ENCODE results near the gene GRM5. TPM values are rescaled to one million over a fixed set of nuclear protein-coding genes. Genes with fewer than 3 reads are reported as not detected.
A peak's percentile ranks its signal among the peaks of the same experiment; 100 is the strongest.
"Not testable (repeated sequence)": the region's sequence is repeated elsewhere in the genome, so short reads cannot be mapped to it uniquely, and the experiment has no call there.

Gene GRM5
- total RNA-seq, 4 donors from 2014 or later: under 0.01 to 1.8 (median under 0.01) TPM; not detected in 1

GRCh38 chr11:88536616-88537265, 529.0 kb downstream of the GRM5 start:
- Histone ChIP-seq H3K4me3 (no peak overlapping the region), H3K36me3 (no peaks in the 10 kb centered on the region), H3K4me1 (peaks cover 0 to 37% (median 8%) of the 10 kb centered on the region in 4 donors), H3K27ac (peak overlapping the region in 3 of 4 donors; percentile 17 to 90 (median 68)), H3K9me3 (no peaks in the 10 kb centered on the region), H3K27me3 (no peaks in the 10 kb centered on the region)
- TF ChIP-seq POLR2A (IDR thresholded peaks at IDR 0.05) (no peak), CTCF (IDR thresholded peaks at IDR 0.05) (no peak), EP300 (IDR thresholded peaks at IDR 0.05) (no peak)
- DNase-seq (ENCODE audit: low spot score in 2 of 2): no peak
- WGBS, 2 donors: 54 to 62% methylated on average over 3 of the region's 3 CpGs

GRCh38 chr11:88535916-88536547, 529.8 kb downstream of the GRM5 start:
- Histone ChIP-seq H3K4me1 (peaks cover 0 to 37% (median 8%) of the 10 kb centered on the region in 4 donors), H3K27me3 (no peaks in the 10 kb centered on the region), H3K9me3 (no peaks in the 10 kb centered on the region), H3K27ac (peak overlapping the region in 3 of 4 donors; percentile 17 to 90 (median 73)), H3K4me3 (no peak overlapping the region), H3K36me3 (no peaks in the 10 kb centered on the region)
- TF ChIP-seq POLR2A (IDR thresholded peaks at IDR 0.05): no peak
- TF ChIP-seq EP300 (IDR thresholded peaks at IDR 0.05): peak in 1 of 2 donors; percentile 34
- no peak for DNase-seq (ENCODE audit: low spot score in 2 of 2)
- WGBS, 2 donors: 23 to 30% methylated on average over 2 of the region's 2 CpGs

GRCh38 chr11:88535266-88535665, 530.5 kb downstream of the GRM5 start:
- TF ChIP-seq EP300 (IDR thresholded peaks at IDR 0.05) (no peak), CTCF (IDR thresholded peaks at IDR 0.05) (no peak), POLR2A (IDR thresholded peaks at IDR 0.05) (no peak)
- peaks cover 0 to 37% (median 8%) of the 10 kb centered on the region in 4 donors for H3K4me1 ChIP-seq
- H3K27me3 ChIP-seq: no peaks in the 10 kb centered on the region
- H3K4me3 ChIP-seq: no peak overlapping the region
- peak overlapping the region in 3 of 4 donors; percentile 3 to 90 (median 73) for H3K27ac ChIP-seq
- H3K9me3 ChIP-seq: no peaks in the 10 kb centered on the region
- 65% methylated on average over 2 of the region's 2 CpGs for WGBS, 2 donors
- no peaks in the 10 kb centered on the region for H3K36me3 ChIP-seq
- DNase-seq (ENCODE audit: low spot score in 2 of 2): no peak

DNA sequence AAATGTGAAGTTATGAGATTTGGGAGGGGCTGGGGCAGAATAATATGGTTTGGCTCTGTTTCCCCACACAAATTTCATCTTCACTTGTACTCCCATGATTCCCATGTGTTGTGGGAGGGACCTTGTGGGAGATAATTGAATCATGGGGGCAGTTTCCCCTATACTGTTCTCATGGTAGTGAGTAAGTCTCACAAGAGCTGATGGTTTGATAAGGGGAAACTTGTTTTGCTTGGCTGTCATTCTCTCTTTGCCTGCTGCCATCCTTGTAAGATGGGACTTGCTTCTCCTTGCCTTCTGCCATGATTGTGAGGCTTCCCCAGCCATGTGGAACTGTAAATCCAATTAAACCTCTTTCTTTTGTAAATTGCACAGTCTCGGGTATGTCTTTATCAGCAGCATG, 531.1 kb downstream of the GRM5 start:
- Histone ChIP-seq H3K4me1 (peaks cover 0 to 37% (median 8%) of the 10 kb centered on the region in 4 donors), H3K27ac (peak overlapping the region in 2 of 4 donors; percentile 30 to 90)
- H3K9me3 ChIP-seq; H3K36me3 ChIP-seq; DNase-seq (ENCODE audit: low spot score in 2 of 2); H3K27me3 ChIP-seq; H3K4me3 ChIP-seq: not testable (repeated sequence)
- WGBS, 2 donors: 94 to 96% methylated on average over 1 of the region's 1 CpG

DNA sequence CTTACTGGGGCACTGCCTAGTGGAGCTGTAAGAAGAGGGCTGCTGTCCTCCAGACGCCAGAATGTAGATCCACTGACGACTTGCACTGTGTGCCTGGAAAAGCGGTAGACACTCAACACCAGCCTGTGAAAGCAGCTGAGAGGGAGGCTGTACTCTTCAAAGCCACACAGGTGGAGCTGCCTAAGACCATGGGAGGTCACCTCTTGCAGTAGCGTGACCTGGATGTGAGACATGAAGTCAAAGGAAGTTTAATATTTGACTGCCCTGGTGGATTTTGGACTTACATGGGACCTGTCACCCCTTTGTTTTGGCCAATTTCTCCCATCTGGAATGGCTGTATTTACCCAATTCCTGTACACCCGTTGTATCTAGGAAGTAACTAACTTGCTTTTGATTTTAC, 531.6 kb downstream of the GRM5 start:
- 88 to 93% methylated on average over 5 of the region's 5 CpGs for WGBS, 2 donors
- no peak for DNase-seq (ENCODE audit: low spot score in 2 of 2)
- Histone ChIP-seq H3K4me3 (no peak overlapping the region), H3K9me3 (no peaks in the 10 kb centered on the region), H3K4me1 (peaks cover 0 to 37% (median 8%) of the 10 kb centered on the region in 4 donors), H3K27me3 (no peaks in the 10 kb centered on the region), H3K36me3 (no peaks in the 10 kb centered on the region), H3K27ac (peak overlapping the region in 2 of 4 donors; percentile 30 to 90)
- TF ChIP-seq EP300 (IDR thresholded peaks at IDR 0.05) (no peak), CTCF (IDR thresholded peaks at IDR 0.05) (no peak), POLR2A (IDR thresholded peaks at IDR 0.05) (no peak)

- peaks cover 0 to 27% (median 8%) of the 10 kb centered on the region in 4 donors for H3K4me1 ChIP-seq
- DNase-seq (ENCODE audit: low spot score in 2 of 2): no peak
- no peaks in the 10 kb centered on the region for H3K27me3 ChIP-seq
- peak overlapping the region in 2 of 4 donors; percentile 30 to 35 for H3K27ac ChIP-seq
- H3K36me3 ChIP-seq: no peaks in the 10 kb centered on the region
- WGBS, 2 donors: 85 to 95% methylated on average over 1 of the region's 1 CpG
- TF ChIP-seq POLR2A (IDR thresholded peaks at IDR 0.05): no peak
- no peak for TF ChIP-seq EP300 (IDR thresholded peaks at IDR 0.05)
- no peak for TF ChIP-seq CTCF (IDR thresholded peaks at IDR 0.05)
- H3K4me3 ChIP-seq: no peak overlapping the region
- H3K9me3 ChIP-seq: no peaks in the 10 kb centered on the region
Measured at GRCh38 chr11:88533001-88533400, 532.8 kb downstream of the GRM5 start.

Data from tibial nerve (tissue), 4 donors.